Fibroblast of pulmonary artery (primary cell): ENCODE results near the gene TBCD.

Experiments
- DNase-seq: peaks from one replicate; pipeline ENCODE4 v3.0.0-alpha.2; 2010; ENCODE audit warnings: low read depth
- H3K4me3 ChIP-seq: replicated peaks from 2 replicates; pipeline ENCODE4 v1.5.1; 2011; ENCODE audit warnings: low read depth, mild to moderate bottlenecking, control low read depth, low read length, moderate library complexity
- CTCF ChIP-seq: IDR thresholded peaks from 2 replicates; pipeline ENCODE4 v1.5.1; 2011; ENCODE audit warnings: mild to moderate bottlenecking, control low read depth, low read length, inconsistent platforms; ENCODE audit errors: missing control alignments

The TBCD gene

GRCh38 chr17:82929676-82930042 lies 177.8 kb downstream of the TBCD start:
- TF ChIP-seq CTCF = no peak
- H3K4me3 ChIP-seq = no peak overlapping the region
- no peak for DNase-seq

GRCh38 chr17:82930043-82930923 lies 178.4 kb downstream of the TBCD start:
- H3K4me3 ChIP-seq = no peak overlapping the region
- DNase-seq = no peak
- TF ChIP-seq CTCF = no peak

- DNase-seq = no peak
- no peak for TF ChIP-seq CTCF
- H3K4me3 ChIP-seq = no peak overlapping the region
Measured at GRCh38 chr17:82930924-82931698, 179.2 kb downstream of the TBCD start.

GRCh38 chr17:82931699-82932517 lies 180.0 kb downstream of the TBCD start:
- peak; percentile 85 for DNase-seq
- H3K4me3 ChIP-seq = no peak overlapping the region
- no peak for TF ChIP-seq CTCF

GRCh38 chr17:82932518-82933310 lies 180.8 kb downstream of the TBCD start:
- H3K4me3 ChIP-seq = no peak overlapping the region
- peak; percentile 43 for DNase-seq
- no peak for TF ChIP-seq CTCF

GRCh38 chr17:82933911-82934310 lies 182.0 kb downstream of the TBCD start:
- no peak for DNase-seq

More at GRCh38 chr17:82933911-82934310, 182.0 kb downstream of the TBCD start:
- no peak overlapping the region for H3K4me3 ChIP-seq
- no peak for TF ChIP-seq CTCF
